Fibroblast of the aortic adventitia (primary cell): ENCODE data around the gene MROH2A. TPM values are rescaled to one million over a fixed set of nuclear protein-coding genes. Genes with fewer than 3 reads are reported as not detected.

Experiments
- DNase-seq: peaks from one replicate; pipeline ENCODE4 v3.0.0-alpha.2; 2010; ENCODE audit warnings: low read depth
- H3K4me3 ChIP-seq: 2 replicates; pipeline ENCODE4 v1.5.1; 2011; ENCODE audit warnings: low read depth, mild to moderate bottlenecking, control low read depth, low read length, moderate library complexity
- total RNA-seq: library from RNA; depleted of rRNA; stranded (reverse); fragments of >200 nt; gene quantifications from 2 replicates; pipeline ENCODE4 v1.2.3, GENCODE V29; 2012; ENCODE audit warnings: low replicate concordance
- TF ChIP-seq, protein P1 (sequence below): IDR thresholded peaks from 2 replicates; pipeline ENCODE4 v1.5.1; 2011; ENCODE audit warnings: mild to moderate bottlenecking, low read length, control low read depth, inconsistent platforms; ENCODE audit not compliant: insufficient read depth

Gene MROH2A
- total RNA-seq, 1 donor = under 0.01 TPM

DNA sequence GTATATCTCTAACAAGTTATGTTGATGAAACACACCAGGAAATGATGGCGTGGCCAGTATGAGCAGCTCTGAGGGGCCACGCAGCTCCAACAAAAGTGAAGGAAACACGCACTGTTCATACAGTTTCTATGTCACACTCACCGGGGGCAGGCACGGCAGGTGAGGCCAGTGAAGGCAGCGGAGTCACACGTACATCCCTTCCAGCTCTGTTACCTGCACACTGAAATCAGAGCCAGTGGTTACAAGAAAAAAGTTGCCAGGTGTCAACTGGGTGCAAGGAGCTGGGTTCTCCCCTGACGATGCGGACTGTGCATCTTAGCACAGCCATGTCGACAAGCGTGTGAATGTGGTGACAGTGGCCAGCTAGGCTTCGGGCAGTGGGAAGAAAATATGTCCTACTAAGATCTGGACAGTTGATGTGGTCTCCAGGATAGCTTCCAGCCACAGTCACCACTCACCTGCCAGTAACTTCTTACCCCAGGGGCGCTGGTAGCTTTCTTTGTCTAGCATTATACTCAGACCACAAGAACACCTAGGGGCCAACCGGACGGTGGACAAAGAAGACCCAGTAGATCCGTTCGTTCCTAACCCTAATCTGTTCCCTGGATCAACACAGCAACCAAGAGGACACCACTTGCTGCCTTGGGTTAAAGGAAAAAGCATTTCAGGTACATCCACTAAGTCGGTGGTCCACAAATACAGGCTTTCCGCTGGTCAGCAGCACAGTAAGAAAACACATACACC, 66.1 kb downstream of the MROH2A start:
- DNase-seq = no peak
- TF ChIP-seq, protein P1, sequence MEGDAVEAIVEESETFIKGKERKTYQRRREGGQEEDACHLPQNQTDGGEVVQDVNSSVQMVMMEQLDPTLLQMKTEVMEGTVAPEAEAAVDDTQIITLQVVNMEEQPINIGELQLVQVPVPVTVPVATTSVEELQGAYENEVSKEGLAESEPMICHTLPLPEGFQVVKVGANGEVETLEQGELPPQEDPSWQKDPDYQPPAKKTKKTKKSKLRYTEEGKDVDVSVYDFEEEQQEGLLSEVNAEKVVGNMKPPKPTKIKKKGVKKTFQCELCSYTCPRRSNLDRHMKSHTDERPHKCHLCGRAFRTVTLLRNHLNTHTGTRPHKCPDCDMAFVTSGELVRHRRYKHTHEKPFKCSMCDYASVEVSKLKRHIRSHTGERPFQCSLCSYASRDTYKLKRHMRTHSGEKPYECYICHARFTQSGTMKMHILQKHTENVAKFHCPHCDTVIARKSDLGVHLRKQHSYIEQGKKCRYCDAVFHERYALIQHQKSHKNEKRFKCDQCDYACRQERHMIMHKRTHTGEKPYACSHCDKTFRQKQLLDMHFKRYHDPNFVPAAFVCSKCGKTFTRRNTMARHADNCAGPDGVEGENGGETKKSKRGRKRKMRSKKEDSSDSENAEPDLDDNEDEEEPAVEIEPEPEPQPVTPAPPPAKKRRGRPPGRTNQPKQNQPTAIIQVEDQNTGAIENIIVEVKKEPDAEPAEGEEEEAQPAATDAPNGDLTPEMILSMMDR = no peak
- no peak overlapping the region for H3K4me3 ChIP-seq

DNA sequence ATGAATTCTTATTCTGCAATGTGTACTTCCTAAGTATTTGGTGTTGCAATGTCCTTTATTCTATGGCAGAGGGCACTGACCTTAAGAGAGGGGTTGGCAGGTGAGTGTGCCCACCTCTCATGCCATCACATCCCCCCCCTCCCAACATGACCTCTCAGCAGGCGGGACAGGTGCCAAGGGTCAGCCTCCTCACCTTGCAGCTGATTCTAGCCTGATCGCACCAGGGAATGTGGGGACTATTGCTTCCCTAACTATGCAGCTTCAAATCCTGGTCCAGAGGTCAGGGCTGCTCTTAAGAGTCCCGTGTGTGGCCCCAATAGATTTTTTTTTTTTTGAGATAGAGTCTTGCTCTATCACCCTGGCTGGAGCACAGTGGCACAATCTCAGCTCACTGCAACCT, 66.7 kb downstream of the MROH2A start:
- H3K4me3 ChIP-seq = no peak overlapping the region
- DNase-seq = no peak
- TF ChIP-seq, protein P1 = no peak

DNA sequence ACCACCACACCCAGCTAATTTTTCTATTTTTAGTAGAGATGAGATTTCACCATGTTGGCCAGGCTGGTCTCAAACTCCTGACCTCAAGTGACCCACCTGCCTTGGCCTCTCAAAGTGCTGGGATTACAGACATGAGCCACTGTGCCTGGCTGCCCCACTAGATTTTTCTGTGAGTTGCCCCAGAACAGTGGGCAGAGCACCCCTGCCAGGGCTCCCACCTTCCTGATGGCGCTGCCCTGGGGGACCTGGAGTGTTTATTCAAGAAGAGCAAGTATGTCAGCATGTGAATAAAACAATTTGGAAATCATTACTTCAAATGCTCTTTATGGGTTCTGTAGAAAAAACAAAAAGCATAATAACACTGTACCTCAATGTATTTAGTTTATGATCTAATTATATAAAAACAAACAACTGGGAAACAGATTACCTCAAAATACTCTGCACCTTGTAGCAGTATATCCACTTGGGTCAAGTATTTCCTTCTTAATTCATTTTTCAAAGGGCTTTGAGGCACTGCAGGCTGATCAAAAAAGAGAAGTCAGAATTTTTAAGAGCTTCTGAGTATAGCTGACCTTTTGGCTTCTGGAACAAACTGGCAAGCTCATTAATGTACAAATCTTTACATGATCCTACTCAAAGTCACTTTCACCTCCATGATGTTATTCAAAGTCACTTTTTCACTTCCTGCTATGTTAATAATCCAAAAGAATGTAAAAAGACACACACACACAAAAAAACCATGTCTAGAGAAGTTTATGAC, 67.4 kb downstream of the MROH2A start:
- no peak overlapping the region for H3K4me3 ChIP-seq
- DNase-seq = no peak
- TF ChIP-seq, protein P1 = no peak

DNA sequence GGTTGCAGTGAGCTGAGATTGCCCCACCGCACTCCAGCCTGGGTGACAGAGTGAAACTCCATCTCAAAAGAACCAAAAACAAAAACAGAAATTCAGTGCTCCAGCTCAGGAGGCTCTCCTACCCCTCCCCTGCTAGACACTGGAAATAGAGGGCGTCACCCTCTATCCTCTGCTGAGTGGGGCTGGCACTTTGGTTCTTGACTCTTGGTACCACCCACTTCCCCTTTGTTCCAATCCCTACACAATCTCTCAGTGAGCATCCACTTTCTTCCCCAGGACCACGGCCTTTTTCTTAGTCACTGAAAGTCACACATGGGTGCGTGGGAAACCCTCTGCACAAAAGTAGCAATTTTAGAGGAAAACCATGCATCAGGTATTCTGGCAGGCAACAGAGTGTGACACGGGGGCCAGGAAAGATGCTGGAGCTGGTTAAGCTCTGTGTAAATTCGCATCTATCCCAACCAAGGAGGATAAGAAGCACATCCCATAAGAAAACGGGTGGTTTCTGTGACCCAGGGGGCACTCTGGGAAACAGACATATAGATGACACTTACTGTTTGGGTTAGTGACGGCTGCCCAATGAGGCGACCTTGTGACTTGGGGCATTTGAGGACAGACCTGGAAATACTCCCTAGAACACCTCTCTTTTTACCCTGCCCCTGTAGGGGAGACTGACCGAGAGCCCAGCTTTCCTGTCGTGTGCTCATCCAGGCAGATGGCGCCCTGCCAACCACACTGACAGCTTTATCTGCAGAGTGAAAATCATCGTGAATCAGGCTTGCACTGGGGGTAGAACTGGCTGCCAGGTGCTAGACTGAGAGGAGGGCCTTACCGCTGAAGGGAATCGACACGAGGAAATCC, 68.5 kb downstream of the MROH2A start:
- DNase-seq = no peak
- no peak overlapping the region for H3K4me3 ChIP-seq
- TF ChIP-seq, protein P1 = no peak

DNA sequence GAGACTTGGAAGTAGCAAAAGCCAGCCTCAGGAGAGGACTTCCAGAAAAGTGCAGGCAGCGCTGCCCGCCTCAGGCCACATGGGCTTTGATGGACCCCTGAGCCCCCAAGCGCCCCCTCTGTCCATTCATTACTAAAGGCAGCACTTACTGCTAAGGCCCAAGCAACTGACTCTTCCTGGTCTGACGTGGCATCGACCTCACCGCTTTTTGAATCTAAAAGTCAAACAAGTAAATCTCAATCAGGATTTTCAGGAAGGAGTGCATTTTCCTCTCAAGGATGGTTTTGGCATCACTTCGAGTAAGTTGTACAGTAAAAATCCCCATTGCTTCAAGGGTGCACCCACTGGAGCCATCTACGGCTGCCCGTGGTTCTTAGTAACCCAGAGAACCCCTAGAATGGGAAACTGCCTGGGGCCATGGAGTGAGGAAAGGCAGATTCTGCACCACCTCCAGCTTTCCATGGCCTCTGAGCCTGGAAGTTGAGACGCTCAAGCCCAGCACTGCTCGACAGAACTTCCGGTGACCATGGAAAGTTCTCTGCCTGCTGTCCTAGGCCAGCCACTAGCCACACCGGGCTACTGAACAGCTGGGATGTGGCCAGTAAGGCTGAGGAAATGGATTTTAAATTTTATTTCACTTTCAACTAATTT, 69.2 kb downstream of the MROH2A start:
- no peak overlapping the region for H3K4me3 ChIP-seq
- no peak for DNase-seq
- TF ChIP-seq, protein P1 = no peak

DNA sequence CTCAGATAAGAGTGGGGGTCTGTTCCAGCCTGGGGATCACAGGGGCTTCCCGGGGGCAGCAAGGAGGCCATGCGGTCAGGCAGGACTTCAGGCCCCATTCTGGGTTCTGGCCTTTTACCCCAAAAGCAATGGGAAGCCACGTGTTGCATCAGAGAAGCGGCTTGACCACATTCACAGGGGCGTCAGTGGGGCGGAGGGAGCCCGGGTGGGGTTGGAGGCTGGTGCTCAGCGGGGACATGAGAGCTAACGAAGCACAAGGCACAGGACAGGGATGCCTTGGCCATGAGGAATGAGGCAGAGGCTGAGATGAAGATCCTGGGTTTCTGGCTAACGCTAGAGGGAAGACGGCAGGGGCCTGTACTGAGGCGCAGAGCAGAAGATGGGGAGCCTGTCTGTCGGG, 70.1 kb downstream of the MROH2A start:
- no peak for DNase-seq
- no peak overlapping the region for H3K4me3 ChIP-seq
- TF ChIP-seq, protein P1 = no peak
